GM19351 (cell line): Measurements from ENCODE around the gene OSBPL10.
"Not testable (repeated sequence)": the region's sequence is repeated elsewhere in the genome, so short reads cannot be mapped to it uniquely, and the experiment has no call there.

ENCODE experiments used
- ATAC-seq: cut with Tn5 transposase; IDR thresholded peaks from one replicate; pipeline ENCODE4 v1.9.1; 2021; ENCODE audit warnings: mild to moderate bottlenecking, moderate library complexity; ENCODE audit not compliant: unreplicated experiment

Gene OSBPL10

DNA sequence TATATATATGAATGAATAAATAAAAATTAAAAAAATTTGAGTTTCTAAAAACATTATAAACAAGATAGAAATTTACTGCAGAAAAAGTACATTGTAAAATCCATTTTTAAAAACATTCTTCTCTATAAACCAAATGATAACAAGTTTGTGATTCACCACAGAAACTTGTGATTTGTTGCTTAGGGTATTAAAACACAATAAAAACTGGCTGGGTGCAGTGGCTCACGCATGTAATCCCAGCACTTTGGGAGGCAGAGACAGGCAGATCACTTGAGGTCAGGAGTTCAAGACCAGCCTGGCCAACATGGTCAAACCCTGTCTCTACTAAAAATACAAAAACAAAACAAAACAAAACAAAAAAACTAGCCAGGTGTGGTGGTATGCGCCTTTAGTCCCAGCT is 197.2 kb downstream of the OSBPL10 start:
- ATAC-seq, result not testable (repeated sequence)

DNA sequence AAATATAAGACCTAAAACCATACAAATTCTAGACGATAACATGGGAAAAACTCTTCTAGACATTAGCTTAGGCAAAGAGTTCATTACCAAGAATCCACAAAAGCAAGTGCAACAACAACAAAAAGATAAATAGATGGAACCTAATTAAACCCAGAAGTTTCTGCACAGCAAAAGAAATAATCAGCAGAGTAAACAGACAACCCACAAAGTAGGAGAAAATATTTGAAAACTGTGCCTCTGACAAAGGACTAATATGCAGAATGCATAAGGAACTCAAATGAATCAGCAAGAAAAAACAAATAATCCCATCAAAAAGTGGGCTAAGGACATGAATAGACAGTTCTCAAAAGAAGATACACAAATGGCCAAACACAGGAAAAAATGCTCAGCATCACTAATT is 198.8 kb downstream of the OSBPL10 start:
- not testable (repeated sequence) for ATAC-seq

DNA sequence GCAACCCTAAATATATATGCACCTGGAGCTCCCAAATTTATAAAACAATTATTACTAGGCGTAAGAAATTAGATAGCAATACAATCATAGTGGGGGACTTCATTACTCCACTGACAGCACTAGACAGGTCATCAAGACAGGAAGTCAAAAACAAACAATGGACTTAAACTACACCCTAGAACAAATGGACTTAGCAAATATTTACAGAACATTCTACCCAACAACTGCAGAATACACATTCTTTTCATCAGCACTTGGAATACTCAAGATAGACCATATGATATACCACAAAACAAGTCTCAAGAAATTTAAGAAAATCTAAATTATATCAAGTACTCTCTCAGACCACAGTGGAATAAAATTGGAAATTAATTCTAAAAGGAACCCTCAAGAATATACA is 201.5 kb downstream of the OSBPL10 start:
- ATAC-seq, result no peak

DNA sequence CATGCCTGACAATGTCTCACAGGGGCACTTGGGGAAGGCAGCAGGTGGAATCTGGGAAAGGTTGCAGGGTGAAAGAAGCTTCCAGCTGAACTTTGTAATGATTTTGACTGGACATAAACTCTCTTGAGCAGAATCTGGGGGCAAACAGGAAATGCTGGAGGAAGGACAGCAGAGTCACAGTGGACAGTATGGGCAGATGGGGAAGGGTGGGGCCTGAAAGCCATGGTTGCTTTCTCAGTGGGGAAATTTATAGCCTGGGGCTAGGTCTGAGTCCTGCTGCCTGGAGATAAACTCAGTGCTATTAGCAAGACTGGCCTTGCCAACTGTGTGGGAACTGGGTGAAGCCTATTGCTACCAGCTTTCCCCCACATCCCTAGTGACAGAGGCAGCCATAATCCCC is 203.2 kb downstream of the OSBPL10 start:
- no peak for ATAC-seq

GRCh38 chr3:31777092-31777491 is 204.0 kb downstream of the OSBPL10 start:
- ATAC-seq, result no peak

- no peak for ATAC-seq
Observed at GRCh38 chr3:31776016-31776415, 205.0 kb downstream of the OSBPL10 start.

GRCh38 chr3:31775383-31775782 is 205.7 kb downstream of the OSBPL10 start:
- ATAC-seq, result no peak

- no peak for ATAC-seq
Observed at GRCh38 chr3:31772758-31773473, 208.1 kb downstream of the OSBPL10 start.

DNA sequence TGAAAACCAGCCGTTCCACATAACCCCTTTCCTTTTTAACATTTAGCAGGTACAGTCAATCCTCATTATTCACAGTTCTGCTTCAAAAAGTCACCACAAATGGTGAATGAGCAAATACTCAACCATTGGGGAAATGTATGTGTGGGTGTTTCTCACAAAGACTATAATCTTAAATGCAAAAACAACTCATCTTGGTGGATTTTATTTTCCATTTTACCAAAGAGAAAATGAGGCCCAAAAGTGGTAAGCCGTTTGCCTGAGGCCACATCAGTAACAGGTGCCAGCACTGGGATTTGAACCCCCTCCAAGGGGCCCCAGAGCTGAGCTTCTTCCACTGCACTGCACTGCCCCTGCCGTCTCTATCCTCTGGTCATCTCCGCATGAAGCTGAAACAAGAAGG is 208.8 kb downstream of the OSBPL10 start:
- no peak for ATAC-seq

DNA sequence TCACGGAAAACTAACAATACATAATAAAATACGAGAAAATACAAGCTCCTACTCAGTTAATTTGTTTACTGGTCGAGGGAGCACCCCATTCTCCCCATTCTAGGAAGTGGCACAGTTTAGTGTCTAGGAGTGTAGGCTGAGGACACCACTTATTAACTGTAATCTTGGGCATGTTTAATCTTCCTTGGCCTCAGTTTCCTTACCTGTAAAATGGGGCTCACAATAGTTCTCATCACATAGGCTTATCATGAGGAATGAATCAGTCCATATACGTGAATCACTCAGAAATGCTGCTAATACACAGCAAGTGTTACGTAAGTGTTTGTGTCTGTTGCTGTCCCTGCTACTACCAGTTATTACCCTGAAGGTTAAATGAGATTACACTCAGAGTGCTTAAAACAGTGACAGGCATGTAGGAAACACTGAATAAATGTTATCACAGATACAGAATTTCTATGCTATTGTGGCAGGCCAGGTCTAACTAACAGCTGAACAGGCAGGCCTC is 210.2 kb downstream of the OSBPL10 start:
- no peak for ATAC-seq

DNA sequence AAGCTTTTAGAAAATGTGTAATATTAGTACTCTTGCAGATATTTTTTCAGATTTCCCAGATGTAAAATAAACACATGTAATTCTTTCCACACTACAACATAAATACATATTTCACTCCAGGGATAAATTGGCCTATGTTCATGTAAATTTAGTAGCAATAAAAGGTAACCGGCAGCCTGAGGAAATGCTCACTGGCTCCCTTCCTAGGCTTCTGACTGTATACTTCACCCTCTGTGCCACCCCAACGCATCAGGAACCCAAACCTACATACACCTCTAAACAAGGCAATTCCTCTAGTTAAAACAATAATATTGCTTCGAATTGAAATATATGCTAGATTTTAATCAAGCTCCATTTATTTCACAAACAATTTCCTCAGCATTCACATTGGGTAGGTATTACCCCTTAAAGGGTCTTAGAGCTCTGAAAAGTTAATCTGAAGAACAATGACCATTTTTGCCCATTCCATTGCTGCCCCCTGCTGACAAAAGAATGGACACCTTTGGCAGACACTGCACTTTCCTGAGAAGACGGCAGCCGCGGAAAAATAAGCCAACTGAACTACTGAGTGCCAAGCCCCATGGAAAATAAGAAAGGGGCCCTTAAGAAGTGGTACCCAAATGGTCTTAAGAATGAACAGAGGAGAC is 212.5 kb downstream of the OSBPL10 start:
- no peak for ATAC-seq

DNA sequence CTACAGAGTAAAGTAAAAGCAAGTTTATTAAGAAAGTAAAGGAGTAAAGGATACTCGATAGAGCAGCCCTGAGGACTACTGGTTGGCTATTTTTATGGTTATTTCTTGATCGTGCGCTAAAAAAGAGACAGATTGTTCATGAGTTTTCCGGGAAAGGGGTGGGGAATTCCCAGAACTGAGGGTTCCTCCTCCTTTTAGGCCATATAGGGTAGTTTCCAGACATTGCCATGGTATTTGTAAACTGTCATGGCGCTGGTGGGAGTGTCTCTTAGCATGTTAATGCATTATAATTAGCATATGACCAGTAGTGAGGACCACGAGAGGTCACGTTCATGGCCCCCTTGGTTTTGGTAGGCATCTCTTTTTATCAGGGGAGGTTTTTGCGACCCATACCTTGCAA is 213.1 kb downstream of the OSBPL10 start:
- no peak for ATAC-seq

DNA sequence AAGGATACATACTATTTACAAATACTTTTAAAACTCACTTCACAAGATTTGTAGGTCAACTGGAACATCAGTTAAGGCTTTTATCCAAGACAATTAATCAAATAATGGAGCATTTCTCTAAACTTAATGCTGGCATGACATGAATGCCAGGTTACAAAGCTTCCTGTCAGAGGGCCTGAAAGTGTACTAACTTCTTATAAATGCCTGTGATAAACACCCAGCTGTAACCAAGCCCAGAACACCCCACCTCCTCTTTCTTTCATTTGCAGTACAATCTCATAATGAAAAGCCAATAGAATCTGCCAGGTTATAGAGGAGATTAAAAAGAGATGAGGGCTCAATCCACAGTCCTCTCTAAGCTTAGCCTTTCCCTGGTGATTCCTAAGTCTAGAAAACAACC is 214.4 kb downstream of the OSBPL10 start:
- no peak for ATAC-seq

DNA sequence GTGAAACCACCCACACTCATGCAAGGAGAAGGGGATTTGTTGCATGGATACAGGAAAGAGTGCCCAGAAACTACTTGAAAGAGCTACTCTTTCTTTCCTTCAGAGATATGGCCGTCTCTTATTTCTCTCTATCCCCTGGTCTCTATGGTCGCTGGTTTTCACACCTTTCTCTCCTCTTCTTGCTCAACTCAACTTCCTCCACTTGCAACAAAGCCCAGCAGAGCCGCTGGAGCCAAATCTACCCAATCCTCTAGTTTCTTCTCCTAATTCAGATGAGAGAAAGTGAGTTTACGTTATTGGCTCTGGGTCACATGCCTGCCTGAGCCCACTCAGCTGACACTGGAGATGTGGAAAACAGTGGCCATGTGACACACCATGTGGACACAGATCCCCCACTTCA is 215.2 kb downstream of the OSBPL10 start:
- no peak for ATAC-seq

DNA sequence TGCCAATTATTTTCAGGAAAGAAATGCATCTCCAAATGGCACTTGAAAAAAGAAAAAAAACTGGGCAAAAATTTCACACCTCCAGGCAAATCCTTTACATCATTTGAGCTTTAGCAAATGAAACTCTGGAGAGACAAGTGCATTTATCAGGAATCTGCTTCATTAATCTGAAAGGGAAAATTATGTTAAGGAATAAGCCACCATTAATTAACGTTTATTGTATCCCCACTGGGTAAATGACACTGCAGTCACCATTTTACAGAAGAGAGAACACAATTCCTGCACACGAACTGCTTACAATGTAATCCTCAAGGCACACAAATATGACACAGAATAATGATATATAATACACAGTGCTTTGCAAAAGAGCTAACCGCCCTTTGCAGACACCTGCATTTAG is 217.3 kb downstream of the OSBPL10 start:
- no peak for ATAC-seq

DNA sequence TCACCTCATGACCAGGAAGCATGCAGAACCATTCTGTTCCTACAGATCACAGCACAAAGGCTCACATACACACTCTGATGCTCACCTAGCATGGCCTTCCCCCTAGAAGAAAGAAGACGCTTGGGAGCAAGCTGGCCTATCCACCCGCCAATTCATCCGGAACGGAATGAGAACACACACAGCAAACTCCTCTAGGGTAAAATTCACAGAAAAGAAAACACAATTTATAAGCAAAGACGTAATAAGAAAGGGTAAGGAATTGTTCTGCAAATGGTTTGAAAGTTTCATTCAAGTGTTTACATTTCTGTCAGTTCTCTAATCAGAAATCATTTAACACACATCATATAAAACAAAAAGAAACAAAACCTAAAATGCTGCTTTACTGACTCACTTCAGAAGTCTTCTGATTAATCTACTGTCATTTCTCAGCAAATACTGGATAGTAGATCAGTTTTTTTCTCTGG is 218.1 kb downstream of the OSBPL10 start:
- ATAC-seq, result no peak

DNA sequence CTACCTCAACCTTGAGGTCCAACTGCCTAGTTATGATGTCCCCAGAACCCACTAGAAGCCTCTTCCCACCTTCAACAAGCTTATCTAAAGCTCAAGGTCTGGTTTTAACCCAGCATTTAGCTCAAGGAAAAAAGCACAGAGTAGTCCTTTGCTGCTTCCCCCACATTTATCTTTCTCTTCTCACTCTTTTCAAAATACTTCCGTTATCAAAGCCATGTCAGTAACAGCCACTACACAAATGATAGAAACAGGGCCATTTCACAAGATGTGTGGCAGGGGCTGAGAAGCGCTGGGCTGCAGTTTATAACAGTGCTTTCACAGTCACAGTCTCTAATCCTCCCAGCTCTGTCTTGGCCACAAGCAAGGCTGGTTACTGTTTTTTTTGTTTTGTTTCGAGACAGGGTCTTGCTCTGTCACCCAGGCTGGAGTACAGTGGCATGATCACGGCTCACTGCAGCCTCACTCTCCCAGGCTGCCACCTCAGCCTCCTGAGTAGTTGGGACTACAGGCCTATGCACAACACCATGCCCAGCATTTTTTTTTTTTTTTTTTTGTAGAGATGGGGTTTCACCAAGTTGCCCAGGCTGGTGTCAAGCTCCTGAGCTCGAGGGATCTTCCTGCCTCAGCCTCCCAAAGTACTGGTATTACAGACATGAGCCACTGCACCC is 218.8 kb downstream of the OSBPL10 start:
- ATAC-seq, result no peak

GRCh38 chr3:31760654-31761053 is 220.4 kb downstream of the OSBPL10 start:
- ATAC-seq, result no peak

DNA sequence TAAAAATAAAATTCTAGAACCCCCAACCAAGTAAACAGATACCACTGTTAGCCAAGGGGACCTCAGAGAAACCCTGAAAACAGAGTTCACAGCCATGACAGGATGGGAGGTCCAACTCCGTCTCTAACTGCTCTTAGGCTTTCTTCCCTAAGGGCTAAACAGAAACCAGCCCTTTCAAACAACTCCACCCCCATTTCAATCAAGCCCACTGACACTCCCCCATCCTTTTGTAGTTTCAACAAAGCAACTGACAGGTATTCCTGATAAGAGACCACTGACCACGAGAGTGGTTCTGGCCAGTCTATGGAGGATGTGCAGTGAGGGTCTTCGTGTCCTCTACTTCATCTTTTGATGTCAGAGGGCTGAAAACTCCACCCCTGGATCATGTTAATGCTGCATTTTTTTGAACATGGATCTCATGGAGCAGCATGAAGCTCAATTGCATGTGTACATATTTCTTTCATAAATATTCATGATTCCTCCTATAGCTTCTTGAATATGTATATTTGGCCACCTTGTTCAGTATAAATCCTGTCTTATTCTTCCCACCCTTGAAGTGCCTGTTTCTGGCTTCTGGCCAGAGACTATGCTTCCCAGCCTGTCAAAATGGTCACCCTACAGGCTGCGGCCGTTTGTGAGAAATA is 222.6 kb downstream of the OSBPL10 start:
- ATAC-seq, result no peak

DNA sequence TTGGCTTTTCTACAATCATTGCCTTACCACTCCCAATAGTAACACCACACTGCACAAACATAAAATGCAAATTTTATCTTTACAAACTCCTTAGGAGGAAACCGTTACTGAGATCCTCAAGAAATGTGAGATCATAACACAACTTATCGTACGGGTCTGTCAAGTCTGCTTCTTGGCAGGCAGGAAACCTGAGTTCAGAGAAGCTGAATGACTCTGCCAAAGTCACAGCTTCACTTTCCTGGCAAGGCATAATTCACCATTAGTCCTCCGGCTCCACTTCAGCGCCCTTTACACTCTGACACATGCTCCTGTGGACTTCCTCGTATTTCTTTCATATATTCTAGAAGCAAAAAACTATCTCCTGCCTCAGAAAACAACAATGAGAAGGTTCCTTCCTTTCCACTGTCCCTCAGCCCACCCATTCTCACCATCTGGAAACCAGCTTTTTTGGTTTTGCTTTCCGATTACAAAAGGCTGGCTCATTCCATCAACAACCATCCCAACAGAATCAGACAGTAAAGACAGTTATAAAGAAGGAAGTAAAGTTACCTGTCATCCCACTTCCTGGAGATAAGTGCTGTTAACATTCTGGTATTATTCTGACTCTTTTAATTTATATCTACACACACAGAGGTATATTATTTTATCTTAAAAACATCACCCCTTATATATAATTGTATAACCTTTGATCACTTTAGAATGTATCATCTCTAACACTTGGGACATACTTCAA is 225.0 kb downstream of the OSBPL10 start:
- no peak for ATAC-seq
